GM12801 (cell line): ENCODE data around the gene IMPG2.

Experiments
- CTCF ChIP-seq: IDR thresholded peaks from one replicate; pipeline ENCODE4 v1.5.1; 2011; ENCODE audit warnings: control low read depth; ENCODE audit not compliant: insufficient read length; ENCODE audit errors: extremely low read depth

IMPG2 gene

GRCh38 chr3:101273608-101274007 is 46.8 kb downstream of the IMPG2 start:
- TF ChIP-seq CTCF = no peak

GRCh38 chr3:101273156-101273555 is 47.2 kb downstream of the IMPG2 start:
- TF ChIP-seq CTCF = no peak

GRCh38 chr3:101271728-101272127 is 48.6 kb downstream of the IMPG2 start:
- TF ChIP-seq CTCF = no peak

GRCh38 chr3:101270149-101270548 is 50.2 kb downstream of the IMPG2 start:
- TF ChIP-seq CTCF = no peak

- no peak for TF ChIP-seq CTCF
These were observed 51.3 kb downstream of the IMPG2 start for GRCh38 chr3:101268971-101269671.

GRCh38 chr3:101268141-101268540 is 52.2 kb downstream of the IMPG2 start:
- TF ChIP-seq CTCF = no peak

- no peak for TF ChIP-seq CTCF
These were observed 53.8 kb downstream of the IMPG2 start for GRCh38 chr3:101266566-101266965.
